Measurements from ENCODE around the gene RNH1.

GRCh38 chr11:472272-472671 lies 34.8 kb downstream of the RNH1 start:
- TF ChIP-seq CTCF (IDR thresholded peaks at IDR 0.05; ENCODE audit: insufficient read depth, low read length, poor library complexity, severe bottlenecking) = no peak
- TF ChIP-seq EZH2phosphoT487 (conservative IDR thresholded peaks at IDR 0.05; ENCODE audit: low read length) = no peak
